Activated effector memory CD4-positive, alpha-beta T cell treated with anti-CD3 and anti-CD28 coated beads, Interleukin-2, amount 50 U/mL, for 16 hours (primary cell): ENCODE measurements around the gene INSRR.

Experiments used
- DNase-seq: peaks from one replicate; pipeline ENCODE4 v3.0.0-alpha.2; 2020

INSRR gene

DNA sequence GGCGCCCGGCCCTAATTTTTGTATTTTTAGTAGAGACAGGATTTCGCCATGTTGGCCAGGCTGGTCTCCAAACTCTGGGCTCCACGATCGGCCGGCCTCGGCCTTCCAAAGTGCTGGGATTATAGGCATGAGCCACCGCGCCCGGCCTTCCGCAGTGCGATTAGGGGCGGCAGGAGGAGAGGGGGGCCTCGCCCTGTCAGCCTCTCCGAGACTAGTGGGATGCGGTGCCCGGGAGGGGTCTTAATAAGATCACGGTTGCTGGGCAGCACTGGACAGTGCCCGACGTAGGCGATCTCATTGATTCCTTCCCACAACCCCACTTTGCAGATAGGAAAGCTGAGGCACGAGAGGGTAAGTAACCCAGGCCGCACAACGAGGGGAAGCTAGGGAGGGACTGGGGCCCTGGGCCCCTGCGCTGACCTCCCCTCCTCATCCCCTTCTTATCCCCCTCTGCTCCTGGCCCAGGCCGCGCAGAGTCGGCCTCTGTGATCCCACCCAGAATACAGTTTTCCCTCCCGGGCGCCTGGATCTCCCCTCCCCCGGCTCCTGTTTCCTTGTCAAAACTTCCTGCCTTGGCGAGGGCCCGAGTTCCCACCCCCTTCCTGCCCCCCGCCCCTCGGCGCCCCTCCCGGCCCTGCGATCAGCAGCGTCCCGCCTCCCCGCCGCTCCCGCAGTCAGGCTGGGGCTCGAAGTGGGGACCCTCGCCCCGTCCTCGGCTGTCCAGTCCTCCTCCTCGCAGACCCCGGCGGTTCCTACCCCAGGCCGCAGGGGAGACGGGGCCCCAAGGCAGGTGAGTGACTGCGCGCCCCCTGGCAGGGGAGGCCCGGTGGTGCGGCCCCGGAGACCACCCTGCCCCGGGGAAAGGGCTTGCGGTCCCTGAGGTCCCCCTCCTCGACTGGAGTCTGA, 34.4 kb upstream of the INSRR start, which contains the start of gene PEAR1:
Gene PEAR1, plus strand, starts transcription at position 671 of the 906 bp plus-strand sequence. CDS start 10,209 bp downstream, outside the sequence.
- DNase-seq, result no peak

DNA sequence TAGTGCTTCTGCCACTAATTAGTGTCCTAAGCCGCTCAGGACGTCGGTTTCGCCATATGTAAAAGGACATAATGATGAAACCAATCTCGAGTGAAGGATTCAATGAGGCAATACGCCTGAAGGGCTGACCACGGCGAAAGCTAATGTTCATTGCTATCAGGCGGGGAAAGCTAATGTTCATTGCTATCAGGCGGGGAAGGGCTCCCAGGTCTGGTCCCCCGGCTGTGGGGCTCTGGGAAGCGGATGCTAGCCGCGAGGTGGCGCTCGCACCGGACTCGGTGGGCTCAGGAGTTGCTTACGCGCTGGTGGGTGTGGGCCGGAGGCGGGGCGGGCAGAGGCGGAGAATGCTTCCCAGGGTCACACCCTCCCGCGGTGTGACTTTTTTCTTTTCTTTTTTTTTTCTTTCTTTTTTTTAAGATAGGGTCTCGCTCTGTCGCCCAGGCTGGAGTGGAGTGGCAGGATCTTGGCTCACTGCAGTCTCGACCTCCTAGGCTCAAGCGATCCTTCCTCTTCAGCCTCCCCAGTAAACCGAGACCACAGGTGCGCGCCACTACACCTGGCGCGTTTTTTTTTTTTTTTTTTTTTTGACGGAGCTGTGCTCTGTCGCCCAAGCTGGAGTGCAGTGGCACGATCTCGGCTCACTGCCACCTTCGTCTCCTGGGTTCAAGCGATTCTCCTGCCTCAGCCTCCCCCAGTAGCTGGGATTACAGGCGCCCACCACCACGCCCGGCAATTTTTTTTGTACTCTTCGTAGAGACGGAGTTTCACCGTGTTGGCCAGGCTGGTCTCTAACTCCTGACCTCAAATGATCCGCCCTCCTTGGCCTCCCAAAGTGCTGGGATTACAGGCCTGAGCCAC, 33.5 kb upstream of the INSRR start:
- peak; percentile 94 for DNase-seq

DNA sequence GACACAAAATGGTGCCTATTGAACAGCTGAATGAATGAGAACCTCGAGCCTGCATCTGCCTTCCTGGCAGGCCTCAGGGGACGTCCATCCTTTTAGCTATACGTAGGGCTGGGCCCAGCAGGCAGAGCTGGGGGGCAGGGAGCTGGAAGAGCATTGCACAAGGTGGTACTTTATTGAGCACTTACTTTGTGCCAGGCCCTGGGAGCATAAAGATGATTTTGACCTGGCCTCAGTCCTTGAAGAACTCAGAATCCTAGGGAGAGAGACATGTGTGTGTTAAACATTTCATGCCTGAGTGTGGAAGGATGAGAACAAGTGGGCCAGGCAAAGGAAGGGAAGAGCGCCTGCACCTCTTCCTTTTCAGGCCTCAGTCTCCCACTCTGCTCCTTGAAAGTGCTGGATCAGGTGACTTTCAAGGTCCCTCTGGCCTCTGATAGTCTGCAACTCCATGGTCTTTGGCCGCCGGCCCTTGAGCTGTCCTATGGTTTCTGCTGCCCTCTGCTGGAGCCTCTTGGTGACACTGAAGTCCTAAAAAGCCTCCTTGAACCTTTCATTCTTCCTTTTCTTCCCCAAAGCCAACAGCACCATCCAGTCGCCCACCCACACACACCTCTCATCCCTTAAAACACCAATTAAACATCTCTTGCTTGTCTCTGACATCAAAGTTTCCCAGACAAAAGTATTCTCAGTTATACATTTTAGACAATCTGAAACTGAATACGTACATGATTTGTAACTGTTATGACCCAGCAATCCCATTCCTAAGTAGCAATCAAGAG, 31.1 kb upstream of the INSRR start:
- peak; percentile 83 for DNase-seq

DNA sequence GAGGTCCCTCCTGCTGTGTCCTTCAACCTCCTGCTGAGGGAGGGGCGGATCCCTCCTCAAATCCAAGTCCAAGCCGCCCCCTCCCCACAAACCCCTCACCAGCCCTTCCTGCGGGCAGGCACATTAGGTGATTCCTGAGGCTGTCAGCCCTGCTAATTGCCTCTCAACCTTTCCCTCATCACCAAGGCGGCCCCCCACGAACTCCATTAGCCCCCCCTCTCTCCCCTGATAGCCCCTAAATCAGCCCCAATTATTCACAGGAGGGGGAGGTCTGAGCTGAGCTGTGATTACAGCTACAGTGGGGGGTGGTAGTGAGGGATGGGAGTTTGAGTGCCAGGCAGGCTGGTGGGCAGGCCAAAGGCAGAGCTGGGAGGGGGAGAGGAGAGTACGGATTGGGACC, 28.8 kb upstream of the INSRR start:
- DNase-seq, result no peak

DNA sequence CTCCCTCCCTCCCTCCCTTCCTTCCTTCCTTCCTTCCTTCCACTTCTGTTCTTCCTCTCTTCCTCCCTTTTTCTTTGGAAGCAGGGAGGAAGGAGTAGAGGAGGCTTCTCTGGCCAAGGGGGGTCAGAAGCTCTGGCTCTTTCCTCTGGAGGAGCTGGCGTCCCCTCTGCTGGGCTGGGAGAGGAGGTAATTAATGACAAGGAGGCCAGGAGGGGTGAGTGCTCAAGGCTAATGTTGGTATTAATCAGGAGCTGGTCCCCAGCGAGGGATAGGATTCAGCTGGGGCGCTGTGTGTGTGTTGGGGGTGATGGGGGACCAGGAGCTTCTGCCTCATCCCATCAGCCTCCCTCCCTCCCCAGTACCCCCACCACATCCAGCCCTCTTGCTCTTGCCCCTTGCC, 28.4 kb upstream of the INSRR start:
- no peak for DNase-seq

DNA sequence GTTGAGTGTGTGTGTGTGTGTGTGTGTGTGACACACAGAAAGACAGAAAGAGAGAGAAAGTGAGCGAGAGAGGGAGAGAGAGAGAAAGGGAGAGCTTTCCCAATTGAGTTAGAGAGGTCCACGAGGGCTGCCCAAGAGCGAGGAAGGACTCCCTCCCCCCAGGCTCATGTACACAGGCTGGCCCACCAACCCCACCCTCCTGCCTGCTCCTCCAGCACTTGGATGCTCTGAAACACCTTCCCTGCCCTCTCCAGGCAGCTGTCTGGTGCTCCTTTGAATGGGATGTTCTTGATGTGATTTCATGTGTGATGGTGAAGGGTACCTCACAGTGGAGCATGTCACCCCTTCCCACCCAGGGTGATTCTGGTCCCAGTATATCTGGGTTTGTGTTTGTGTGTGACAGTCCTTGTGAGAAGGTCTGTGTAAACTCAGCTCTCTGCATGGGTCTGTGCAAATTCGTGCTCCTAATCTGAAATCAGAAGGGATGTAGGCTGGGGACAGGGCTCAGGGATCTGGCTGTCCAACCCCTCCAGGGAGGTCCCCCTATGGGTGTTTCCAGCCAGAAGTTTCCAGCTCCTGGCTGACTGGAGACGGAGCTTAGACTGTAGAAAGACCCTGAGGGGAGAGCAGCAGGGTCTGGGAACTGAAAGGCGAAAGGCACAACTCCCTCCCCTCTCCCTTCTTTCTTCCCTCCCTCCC, 27.8 kb upstream of the INSRR start:
- no peak for DNase-seq

DNA sequence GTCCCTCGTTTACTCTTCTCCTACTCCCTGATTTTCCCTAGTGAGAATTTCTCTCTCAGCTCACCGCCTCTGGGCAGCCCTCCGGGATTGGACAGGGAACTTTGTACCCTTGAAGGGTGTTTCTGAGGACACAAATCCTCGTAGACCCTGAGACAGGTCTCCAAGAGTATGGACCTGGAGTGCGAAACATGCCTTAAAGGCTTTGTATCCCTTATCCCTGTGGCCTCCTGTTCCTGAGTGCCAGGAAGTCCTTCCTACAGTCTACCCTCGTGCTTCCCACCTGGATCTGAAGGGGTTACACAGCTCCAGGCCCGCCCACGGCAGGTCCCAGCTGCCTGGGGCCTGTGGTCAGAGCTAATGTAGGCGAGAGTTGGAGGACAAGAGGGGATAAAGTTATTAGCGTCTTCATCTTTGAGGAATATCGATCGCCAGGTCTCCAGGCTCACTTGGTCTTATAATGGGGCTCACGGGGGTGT, 27.0 kb upstream of the INSRR start:
- no peak for DNase-seq

DNA sequence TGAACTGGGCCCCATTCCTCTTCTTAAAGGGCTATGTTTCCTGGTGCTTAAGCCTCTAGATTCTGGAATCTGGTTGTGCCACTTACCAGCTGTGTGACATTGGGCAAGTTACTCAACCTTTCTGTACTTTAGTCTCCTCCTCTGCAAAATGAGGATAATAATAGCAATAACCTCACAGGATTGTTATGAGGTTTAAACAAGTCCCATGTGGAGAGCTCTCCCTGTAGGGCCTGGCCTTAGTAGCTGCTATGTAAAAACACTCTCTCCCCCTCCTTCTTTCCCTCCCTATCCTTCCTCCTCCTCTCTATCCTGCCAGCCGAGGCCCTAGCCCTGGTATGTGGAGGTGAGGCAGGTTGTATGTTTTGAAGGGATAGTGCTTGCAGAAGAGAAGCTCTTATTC, 26.4 kb upstream of the INSRR start:
- no peak for DNase-seq

DNA sequence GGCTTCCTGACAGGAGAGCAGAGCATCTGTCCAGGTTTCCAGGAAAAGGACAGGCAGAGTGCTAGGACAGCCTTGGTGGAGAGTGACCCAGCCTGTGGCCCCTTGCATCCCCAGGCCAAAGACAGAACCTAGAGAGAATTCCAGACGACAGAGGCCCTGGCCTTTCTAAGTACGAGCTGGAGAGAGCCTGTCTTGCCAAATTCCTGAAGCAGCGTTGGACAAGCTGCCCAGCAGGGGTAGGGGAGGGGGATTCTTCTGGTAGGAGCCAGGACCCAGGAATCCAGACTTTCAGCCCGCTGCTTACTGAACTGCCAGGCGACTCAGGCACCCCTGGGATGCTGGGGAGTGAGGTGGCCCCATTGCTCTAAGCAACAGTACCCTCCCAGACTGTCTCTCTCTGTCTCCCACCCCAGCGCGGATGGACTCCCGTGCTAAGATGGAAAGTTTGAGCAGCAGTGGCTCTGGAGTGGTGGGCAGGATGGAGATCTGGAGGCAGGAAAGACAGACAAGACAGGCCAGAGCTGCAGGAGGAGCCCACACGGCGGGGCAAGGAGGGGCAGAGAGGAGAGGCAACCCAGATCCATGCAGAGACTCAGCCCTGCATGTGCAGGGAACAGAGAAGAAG, 25.8 kb upstream of the INSRR start:
- DNase-seq, result no peak

DNA sequence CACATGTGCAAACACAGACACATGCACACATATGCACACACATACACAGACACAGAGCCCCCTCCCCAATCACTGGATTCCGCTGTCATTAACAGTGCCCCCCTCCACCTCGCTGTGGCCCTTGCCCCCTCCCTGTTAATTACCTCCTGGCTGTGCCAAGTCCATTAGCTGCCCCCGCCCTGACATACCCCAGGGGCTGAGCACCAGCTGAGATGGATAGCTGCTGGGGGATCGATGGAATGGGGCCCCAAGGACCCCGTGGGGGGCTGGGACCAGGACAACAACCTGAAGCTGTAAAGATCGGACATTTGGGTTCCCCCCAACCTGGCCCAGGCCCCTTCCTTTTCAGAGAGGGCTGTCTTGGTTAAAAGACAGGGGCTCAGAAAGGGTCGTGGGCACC, 25.0 kb upstream of the INSRR start:
- no peak for DNase-seq

DNA sequence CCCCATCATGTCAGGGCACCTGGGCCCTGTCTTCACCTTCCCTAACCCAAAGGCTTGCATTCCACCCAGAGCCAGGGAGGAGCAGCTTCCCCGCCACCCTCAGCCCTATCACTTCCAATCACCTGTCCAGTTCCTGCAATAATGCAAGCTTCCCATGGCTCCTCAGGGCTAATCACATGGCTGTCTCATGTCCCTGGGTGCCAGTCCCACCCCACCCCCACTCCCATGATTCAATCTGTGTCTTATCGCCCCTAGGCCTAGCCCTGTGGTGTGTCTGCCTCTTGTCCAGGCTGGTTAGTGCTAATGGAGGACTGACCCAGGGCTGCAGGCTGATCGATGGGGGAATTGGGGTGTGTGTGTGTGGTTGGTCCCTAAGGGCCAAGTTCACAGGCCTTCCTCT, 23.6 kb upstream of the INSRR start:
- DNase-seq, result no peak

DNA sequence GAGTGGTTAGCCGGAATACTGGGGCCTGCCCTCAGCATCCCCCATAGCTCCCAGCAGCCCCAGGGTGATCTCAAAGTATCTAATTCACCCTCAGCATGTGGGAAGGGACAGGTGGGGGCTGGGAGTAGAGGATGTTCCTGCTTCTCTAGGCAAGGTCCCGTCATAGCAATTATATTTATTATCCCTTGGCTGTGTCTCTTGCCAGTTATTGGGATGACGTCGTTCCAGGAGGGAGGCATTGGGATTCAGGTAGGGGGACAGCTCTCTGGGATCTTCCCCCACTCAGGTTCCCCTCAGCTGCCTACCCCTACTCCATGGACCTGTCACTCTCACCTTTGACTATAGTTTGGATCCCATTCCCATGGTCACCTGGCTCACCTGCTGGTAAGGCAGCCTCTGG, 22.7 kb upstream of the INSRR start:
- no peak for DNase-seq

DNA sequence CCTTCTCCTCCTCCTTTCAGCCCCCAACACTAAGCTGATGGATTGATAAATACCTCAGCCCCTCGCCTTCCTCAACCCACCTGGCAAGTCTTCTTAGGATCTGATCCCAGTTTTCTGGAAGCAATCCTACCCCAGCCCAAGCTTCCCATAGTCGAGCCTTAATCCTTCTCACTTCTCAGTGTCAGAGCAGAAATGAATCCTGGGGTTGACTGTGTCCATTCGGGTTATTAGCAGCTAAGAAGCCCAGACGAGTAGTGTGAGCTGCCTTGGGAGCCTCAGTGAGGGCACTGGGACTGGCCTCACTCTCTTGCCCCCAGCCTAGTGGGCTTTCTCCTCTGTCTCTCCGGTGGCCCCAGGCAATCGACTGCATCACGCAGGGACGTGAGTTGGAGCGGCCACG, 22.2 kb upstream of the INSRR start:
- DNase-seq, result no peak

DNA sequence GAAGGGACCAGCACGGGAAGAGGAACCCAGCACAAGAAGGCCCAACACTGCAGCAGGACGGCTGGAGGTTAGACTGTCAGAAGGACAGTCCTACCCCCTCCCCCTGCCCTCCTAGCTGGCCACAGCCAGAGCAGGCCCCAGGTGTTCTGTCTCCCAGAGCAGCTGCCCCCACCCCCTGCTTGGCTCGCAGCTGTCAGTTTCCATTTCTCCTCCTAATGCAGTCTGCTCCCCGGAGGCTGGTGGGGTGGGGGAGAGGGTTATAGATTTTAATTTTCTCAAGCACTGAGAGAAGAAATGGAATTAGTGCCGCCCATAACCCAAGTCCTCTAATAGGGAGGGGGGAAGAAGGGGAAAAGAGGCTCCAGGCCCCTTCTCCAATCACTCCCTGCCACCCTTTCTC, 21.6 kb upstream of the INSRR start:
- no peak for DNase-seq

DNA sequence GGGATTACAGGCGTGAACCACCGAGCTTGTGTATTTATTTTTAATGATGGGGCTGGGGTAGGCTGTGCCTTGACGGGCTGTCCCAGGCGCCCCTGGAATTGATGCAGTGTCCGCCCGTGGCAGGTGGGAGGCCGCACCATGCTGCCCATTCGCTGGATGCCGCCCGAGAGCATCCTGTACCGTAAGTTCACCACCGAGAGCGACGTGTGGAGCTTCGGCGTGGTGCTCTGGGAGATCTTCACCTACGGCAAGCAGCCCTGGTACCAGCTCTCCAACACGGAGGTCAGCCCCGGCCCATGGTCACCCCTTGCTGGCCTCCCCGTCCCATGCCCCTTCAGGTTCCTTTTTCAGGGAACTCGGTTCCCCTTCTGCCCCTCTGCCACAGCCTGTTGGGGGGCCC, 21.0 kb upstream of the INSRR start:
- DNase-seq, result no peak

DNA sequence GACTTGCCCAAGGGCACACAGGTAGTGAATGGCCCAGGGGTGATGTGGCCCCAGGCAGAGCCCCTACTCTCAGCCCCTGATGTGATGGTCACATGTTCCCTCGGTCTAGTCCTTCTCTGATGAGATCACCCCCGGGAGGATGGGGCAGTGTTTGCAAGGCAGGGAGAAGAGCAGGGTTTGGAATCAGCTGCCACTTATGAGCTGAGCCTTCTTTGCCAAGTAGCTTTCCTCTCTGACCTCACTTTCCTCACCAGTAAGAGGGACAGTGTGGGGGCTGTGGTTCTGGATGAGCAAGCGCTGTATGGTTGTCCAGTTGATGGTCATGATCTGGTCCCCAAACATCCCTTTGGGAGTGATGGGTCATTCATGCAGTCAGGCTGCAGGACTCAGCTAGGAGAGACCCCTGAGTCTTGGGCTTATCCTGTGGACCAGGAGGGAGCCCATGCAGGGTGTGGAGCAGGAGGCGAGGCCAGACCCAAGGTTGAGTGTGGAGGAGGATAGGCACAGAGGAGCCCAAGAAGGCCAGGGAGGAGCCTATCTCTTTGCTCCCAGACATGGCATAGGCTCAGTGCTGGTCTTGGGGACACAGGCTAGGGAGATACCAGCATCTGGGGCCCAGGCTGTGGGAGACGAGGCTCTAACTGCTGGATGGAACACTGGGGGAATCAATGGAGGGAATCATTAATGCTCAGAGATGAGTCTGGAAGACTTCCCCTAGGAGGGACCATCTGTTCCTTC, 18.7 kb upstream of the INSRR start:
- no peak for DNase-seq

DNA sequence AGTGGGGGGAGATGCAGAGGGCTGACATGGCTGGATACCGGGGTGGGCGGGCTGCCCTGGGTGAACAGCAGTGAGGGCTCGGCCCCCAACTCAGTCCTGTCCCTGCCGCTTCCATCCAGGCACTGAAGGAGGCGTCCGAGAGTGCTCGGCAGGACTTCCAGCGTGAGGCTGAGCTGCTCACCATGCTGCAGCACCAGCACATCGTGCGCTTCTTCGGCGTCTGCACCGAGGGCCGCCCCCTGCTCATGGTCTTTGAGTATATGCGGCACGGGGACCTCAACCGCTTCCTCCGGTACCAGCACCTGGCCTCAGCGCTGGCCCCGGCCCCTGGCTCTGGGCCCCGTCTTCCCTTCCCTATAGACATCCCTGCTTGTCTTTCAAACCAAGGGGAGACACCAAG, 17.4 kb upstream of the INSRR start:
- DNase-seq, result no peak

DNA sequence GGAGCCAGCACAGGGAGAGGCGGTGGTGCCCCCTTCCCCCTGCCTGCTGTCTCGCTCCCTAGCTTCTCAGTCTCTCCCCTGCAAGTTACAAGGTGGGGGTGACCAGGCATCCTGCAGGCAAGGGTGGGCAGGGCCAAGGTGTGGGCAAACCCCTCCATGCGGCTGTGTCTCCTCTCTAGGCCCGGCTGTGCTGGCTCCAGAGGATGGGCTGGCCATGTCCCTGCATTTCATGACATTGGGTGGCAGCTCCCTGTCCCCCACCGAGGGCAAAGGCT, 16.4 kb upstream of the INSRR start:
- DNase-seq, result no peak

DNA sequence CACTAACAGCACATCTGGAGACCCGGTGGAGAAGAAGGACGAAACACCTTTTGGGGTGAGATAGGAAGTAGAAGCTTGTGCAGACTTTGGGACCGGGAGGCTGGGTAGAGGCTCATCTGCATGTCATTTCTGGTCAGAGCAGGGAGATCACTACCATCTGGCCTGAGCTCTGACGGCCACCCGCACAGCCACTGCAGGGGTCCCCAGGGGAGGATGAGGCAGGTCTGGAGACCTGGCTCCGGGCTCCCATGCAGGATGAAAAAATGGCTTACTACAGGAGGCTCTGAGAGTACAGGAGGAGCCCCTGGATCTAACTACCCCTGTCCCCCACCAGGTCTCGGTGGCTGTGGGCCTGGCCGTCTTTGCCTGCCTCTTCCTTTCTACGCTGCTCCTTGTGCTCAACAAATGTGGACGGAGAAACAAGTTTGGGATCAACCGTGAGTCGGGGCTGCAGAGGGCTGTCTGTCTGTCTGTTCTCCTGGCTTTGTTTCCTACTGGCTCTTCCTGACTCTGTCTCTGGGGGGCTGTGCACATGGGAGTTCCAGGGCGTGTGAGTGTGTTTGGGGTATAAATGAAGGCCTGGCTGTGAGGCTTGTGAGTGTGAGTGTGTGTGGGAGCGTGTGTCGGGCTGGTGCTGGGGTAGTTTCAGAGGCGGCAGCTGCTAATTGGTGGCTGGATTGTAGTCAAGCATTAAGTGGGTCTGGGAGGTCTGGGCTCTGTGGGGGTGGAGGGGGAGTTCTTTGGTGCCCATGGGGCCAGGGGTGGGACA, 15.8 kb upstream of the INSRR start:
- DNase-seq, result no peak

DNA sequence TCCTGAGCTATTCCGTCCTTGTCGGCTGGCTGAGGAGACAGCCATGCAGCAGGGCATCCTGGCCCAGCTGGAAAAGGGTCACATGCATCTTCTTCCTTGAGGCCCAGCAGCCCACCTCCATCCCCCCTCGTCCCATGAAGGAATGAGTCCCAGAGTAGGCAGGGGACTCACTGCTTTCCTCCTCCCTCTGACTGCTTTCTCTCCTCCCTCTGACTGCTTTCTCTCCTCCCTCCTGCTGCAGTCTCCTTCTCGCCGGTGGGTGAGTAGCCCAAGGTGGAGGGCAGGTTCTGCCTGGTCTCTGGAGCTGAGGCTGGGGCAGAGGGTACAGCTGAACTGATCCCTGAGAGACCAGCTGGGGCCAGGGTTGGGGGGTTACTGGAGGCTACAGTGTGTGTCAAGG, 15.2 kb upstream of the INSRR start:
- DNase-seq, result no peak

DNA sequence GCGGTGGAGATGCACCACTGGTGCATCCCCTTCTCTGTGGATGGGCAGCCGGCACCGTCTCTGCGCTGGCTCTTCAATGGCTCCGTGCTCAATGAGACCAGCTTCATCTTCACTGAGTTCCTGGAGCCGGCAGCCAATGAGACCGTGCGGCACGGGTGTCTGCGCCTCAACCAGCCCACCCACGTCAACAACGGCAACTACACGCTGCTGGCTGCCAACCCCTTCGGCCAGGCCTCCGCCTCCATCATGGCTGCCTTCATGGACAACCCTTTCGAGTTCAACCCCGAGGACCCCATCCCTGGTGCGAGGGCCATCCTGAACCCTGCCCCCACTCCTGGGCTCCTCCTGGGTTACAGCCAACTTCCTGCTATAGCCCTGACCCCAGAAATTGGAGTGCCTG, 14.7 kb upstream of the INSRR start:
- no peak for DNase-seq
